H1 (cell line): ENCODE measurements around the gene TTC33. TPM values are rescaled to one million over a fixed set of nuclear protein-coding genes. Genes with fewer than 3 reads are reported as not detected.

Source experiments
- BCL11A ChIP-seq, 2 experiments: IDR thresholded peaks; one replicate each; pipeline ENCODE4 v1.6.1; 2011; ENCODE audit warnings: low read depth in 2 of 2, low read length in 2 of 2, mild to moderate bottlenecking in 2 of 2
- CEBPB ChIP-seq: IDR thresholded peaks from 2 replicates; pipeline ENCODE4 v1.6.1; 2012; ENCODE audit warnings: low read depth, low read length
- CHD2 ChIP-seq: IDR thresholded peaks from 2 replicates; pipeline ENCODE4 v1.6.1; 2012; ENCODE audit warnings: low read length, improper control_type of control experiment
- EGR1 ChIP-seq: IDR thresholded peaks from 2 replicates; pipeline ENCODE4 v1.6.1; 2011; ENCODE audit warnings: low read depth, low read length, borderline replicate concordance
- EP300 ChIP-seq, 2 experiments: IDR thresholded peaks; 1 replicate in 1 of 2; 2 replicates in 1 of 2; pipeline ENCODE4 v1.6.1; 2011 to 2012; ENCODE audit warnings: low read depth in 2 of 2, low read length in 2 of 2, mild to moderate bottlenecking in 2 of 2, borderline replicate concordance in 1 of 2, inconsistent platforms in 1 of 2, moderate library complexity in 1 of 2
- GABPA ChIP-seq: IDR thresholded peaks from 2 replicates; pipeline ENCODE4 v1.6.1; 2011; ENCODE audit warnings: mild to moderate bottlenecking, low read length, moderate library complexity, borderline replicate concordance; ENCODE audit not compliant: insufficient read depth
- KDM5A ChIP-seq: fragments of 200-600 bp; IDR thresholded peaks from 2 replicates; pipeline ENCODE4 v1.7.1; 2012; ENCODE audit warnings: mild to moderate bottlenecking, low read length, inconsistent platforms, mixed read lengths
- MAFK ChIP-seq: IDR thresholded peaks from 2 replicates; pipeline ENCODE4 v1.6.1; 2012; ENCODE audit warnings: low read depth, mild to moderate bottlenecking, improper control_type of control experiment, low read length
- NANOG ChIP-seq: IDR thresholded peaks from 2 replicates; pipeline ENCODE4 v1.6.1; 2011; ENCODE audit warnings: low read length, low read depth, mild to moderate bottlenecking, inconsistent platforms; ENCODE audit not compliant: insufficient read depth, poor library complexity, severe bottlenecking
- POLR2A ChIP-seq, 2 experiments: IDR thresholded peaks; 1 replicate in 1 of 2; 2 replicates in 1 of 2; pipeline ENCODE4 v1.6.1; 2011; ENCODE audit warnings: low read depth in 2 of 2, low read length in 2 of 2, mild to moderate bottlenecking in 2 of 2; ENCODE audit errors: control extremely low read depth in 1 of 2
- RAD21 ChIP-seq, 2 experiments: IDR thresholded peaks in 1 of 2; conservative IDR thresholded peaks in 1 of 2; 2 replicates each; pipeline ENCODE4 v1.6.1; 2011; ENCODE audit warnings: low read depth in 2 of 2, low read length in 2 of 2, improper control_type of control experiment in 1 of 2, inconsistent platforms in 1 of 2, mild to moderate bottlenecking in 1 of 2, moderate library complexity in 1 of 2
- RBBP5 ChIP-seq: IDR thresholded peaks from 2 replicates; pipeline ENCODE4 v1.7.1; 2012; ENCODE audit warnings: low read depth, mild to moderate bottlenecking, inconsistent platforms, low read length, moderate library complexity, borderline replicate concordance
- TCF12 ChIP-seq: IDR thresholded peaks from 2 replicates; pipeline ENCODE4 v1.6.1; 2011; ENCODE audit warnings: low read depth, mild to moderate bottlenecking, low read length
- polyA plus RNA-seq, 7 experiments: library from polyadenylated mRNA; depleted of rRNA in 3 of 7; stranded (reverse) in 5 of 7; unstranded in 2 of 7; fragments of >200 nt in 5 of 7; fragments of 200-250 nt in 2 of 7; gene quantifications; 1 replicate in 5 of 7; 2 replicates in 1 of 7; 4 replicates in 1 of 7; pipeline versions ENCODE4 v1.2.1 to v1.2.3, GENCODE V29; 2011 to 2013; ENCODE audit warnings: missing spikeins in 2 of 7, mixed read lengths in 2 of 7
- total RNA-seq: library from RNA; stranded (reverse); fragmentation: NEBNext Ultra II Directional; extraction: Animal tissue kit (Norgen Biotek cat#: 25700); gene quantifications from 2 replicates; pipeline ENCODE4 v1.2.1, GENCODE V29; 2021
- TF ChIP-seq, protein P1 (sequence below), 3 experiments: IDR thresholded peaks; 1 replicate in 2 of 3; 2 replicates in 1 of 3; pipeline versions ENCODE4 v1.5.1 to v1.6.1; 2011; ENCODE audit warnings: low read length in 3 of 3, mild to moderate bottlenecking in 3 of 3, inconsistent platforms in 2 of 3, low read depth in 1 of 3, moderate library complexity in 1 of 3; ENCODE audit not compliant: insufficient read depth in 1 of 3; ENCODE audit errors: control extremely low read depth in 1 of 3
- TF ChIP-seq, protein P2 (sequence below): IDR thresholded peaks from 2 replicates; pipeline ENCODE4 v1.6.1; 2011; ENCODE audit warnings: low read depth, mild to moderate bottlenecking, low read length; ENCODE audit not compliant: insufficient read depth

Gene TTC33
- total and polyA plus RNA-seq, 2 of the 8 experiments (the other 6 are each of a cell fraction or from before 2014, with no cell fraction given), result 1.2 to 12.6 TPM

GRCh38 chr5:40755407-40756365, at the start of gene TTC33 (continued):
- TF ChIP-seq, protein P1, sequence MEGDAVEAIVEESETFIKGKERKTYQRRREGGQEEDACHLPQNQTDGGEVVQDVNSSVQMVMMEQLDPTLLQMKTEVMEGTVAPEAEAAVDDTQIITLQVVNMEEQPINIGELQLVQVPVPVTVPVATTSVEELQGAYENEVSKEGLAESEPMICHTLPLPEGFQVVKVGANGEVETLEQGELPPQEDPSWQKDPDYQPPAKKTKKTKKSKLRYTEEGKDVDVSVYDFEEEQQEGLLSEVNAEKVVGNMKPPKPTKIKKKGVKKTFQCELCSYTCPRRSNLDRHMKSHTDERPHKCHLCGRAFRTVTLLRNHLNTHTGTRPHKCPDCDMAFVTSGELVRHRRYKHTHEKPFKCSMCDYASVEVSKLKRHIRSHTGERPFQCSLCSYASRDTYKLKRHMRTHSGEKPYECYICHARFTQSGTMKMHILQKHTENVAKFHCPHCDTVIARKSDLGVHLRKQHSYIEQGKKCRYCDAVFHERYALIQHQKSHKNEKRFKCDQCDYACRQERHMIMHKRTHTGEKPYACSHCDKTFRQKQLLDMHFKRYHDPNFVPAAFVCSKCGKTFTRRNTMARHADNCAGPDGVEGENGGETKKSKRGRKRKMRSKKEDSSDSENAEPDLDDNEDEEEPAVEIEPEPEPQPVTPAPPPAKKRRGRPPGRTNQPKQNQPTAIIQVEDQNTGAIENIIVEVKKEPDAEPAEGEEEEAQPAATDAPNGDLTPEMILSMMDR (IDR thresholded peaks at IDR 0.05; ENCODE audit: control extremely low read depth in 1 of 3, insufficient read depth in 1 of 3, low read depth in 1 of 3, low read length in 3 of 3), result peak; percentile 74 to 84 (median 80)
- TF ChIP-seq CEBPB (no peak), KDM5A (no peak), TCF12 (no peak), MAFK (no peak), CHD2 (peak; percentile 58), RBBP5 (no peak), EGR1 (no peak; the same call in 1 of the 2 replicates), RAD21 (IDR thresholded peaks at IDR 0.05 in 1 of 2, conservative IDR thresholded peaks at IDR 0.05 in 1 of 2; ENCODE audit: low read depth in 2 of 2, low read length in 2 of 2) (peak; percentile 19 to 40; a peak in 3 of 4 replicates), POLR2A (IDR thresholded peaks at IDR 0.05; ENCODE audit: control extremely low read depth in 1 of 2, low read depth in 2 of 2, low read length in 2 of 2) (peak in 1 of 2 experiments; percentile 19; a peak in 1 of 3 replicates), EP300 (IDR thresholded peaks at IDR 0.05; ENCODE audit: borderline replicate concordance in 1 of 2, low read depth in 2 of 2, low read length in 2 of 2) (no peak), NANOG (peak; percentile 10), BCL11A (IDR thresholded peaks at IDR 0.05; ENCODE audit: low read depth in 2 of 2, low read length in 2 of 2) (no peak), GABPA (no peak)
- TF ChIP-seq, protein P2, sequence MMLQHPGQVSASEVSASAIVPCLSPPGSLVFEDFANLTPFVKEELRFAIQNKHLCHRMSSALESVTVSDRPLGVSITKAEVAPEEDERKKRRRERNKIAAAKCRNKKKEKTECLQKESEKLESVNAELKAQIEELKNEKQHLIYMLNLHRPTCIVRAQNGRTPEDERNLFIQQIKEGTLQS, result 0 out of 2 replicates have a peak, but pooled peaks have one; percentile 68
